Transverse colon (tissue), 4 donors: ENCODE results near the gene DECR2.

Experiments
- CTCF ChIP-seq, 5 experiments: fragments of 200-600 bp in 3 of 5; fragments of 450-650 bp in 2 of 5; sonication (generic) in 3 of 5; IDR thresholded peaks; 1 replicate in 2 of 5; 2 replicates in 3 of 5; pipeline ENCODE4 v1.5.1; 2016 to 2017; ENCODE audit warnings: antibody characterized with exemption in 5 of 5, inconsistent platforms in 3 of 5, mild to moderate bottlenecking in 2 of 5, moderate library complexity in 1 of 5
- EP300 ChIP-seq: sonication (generic); formaldehyde crosslinking; IDR thresholded peaks from one replicate; pipeline ENCODE4 v1.6.1; 2017; ENCODE audit warnings: antibody characterized with exemption, low read depth
- POLR2A ChIP-seq: fragments of 450-650 bp; IDR thresholded peaks from one replicate; pipeline ENCODE4 v1.6.1; 2016; ENCODE audit warnings: antibody characterized with exemption, mild to moderate bottlenecking, moderate library complexity
- POLR2AphosphoS5 ChIP-seq, 3 donors: sonication (generic); formaldehyde crosslinking; IDR thresholded peaks; one replicate each; pipeline ENCODE4 v1.6.1; 2016; ENCODE audit warnings: antibody characterized with exemption in 3 of 3

GRCh38 chr16:459761-460160 lies 58.1 kb downstream of the DECR2 start:
- no peak for TF ChIP-seq CTCF (IDR thresholded peaks at IDR 0.05)
- no peak for TF ChIP-seq POLR2A
- no peak for TF ChIP-seq POLR2AphosphoS5 (IDR thresholded peaks at IDR 0.05)
- TF ChIP-seq EP300: no peak
